Heart right ventricle (tissue), 16 donors: ENCODE data around the gene GDPD3. TPM values are rescaled to one million over a fixed set of nuclear protein-coding genes. Genes with fewer than 3 reads are reported as not detected.

ENCODE experiments used
- ATAC-seq, 8 donors: fragments of 200-7000 bp; cut with Tn5 transposase; one replicate each; pipeline ENCODE4 v1.9.1; 2020; ENCODE audit warnings: mild to moderate bottlenecking in 8 of 8, moderate library complexity in 8 of 8, moderate number of reproducible peaks in 1 of 8
- DNase-seq, 2 donors: peaks; one replicate each; pipeline ENCODE4 v3.0.0-alpha.2; 2020
- H3K27ac ChIP-seq, 10 donors: fragments of 200-600 bp; sonication (generic) in 2 of 10; one replicate each; pipeline versions ENCODE4 v1.5.0 to v1.8.0; 2020 to 2022; ENCODE audit warnings: mild to moderate bottlenecking in 3 of 10
- H3K27me3 ChIP-seq, 7 donors: fragments of 200-600 bp; one replicate each; pipeline ENCODE4 v1.8.0; 2021 to 2022; ENCODE audit warnings: mild to moderate bottlenecking in 2 of 7
- H3K36me3 ChIP-seq, 9 donors: fragments of 200-600 bp; sonication (generic) in 1 of 9; one replicate each; pipeline versions ENCODE4 v1.5.0 to v1.8.0; 2020 to 2022; ENCODE audit warnings: mild to moderate bottlenecking in 2 of 9
- H3K4me1 ChIP-seq, 9 donors: fragments of 200-600 bp; sonication (generic) in 1 of 9; one replicate each; pipeline versions ENCODE4 v1.5.0 to v1.8.0; 2020 to 2022; ENCODE audit warnings: mild to moderate bottlenecking in 4 of 9
- H3K4me3 ChIP-seq, 10 donors: fragments of 200-600 bp; sonication (generic) in 2 of 10; one replicate each; pipeline versions ENCODE4 v1.5.0 to v1.8.0; 2020 to 2022; ENCODE audit warnings: mild to moderate bottlenecking in 7 of 10, moderate library complexity in 2 of 10
- H3K9me3 ChIP-seq, 11 donors: fragments of 200-600 bp in 10 of 11; sonication (generic) in 2 of 11; one replicate each; pipeline versions ENCODE4 v1.5.0 to v1.8.0; 2013 to 2022; ENCODE audit warnings: mild to moderate bottlenecking in 2 of 11, control low read depth in 1 of 11, moderate library complexity in 1 of 11
- WGBS, 2 donors: extraction: QIAGEN DNeasy Blood & Tissue Kit; methylation state at CpG; one replicate each; pipeline ENCODE4 v1.1.7; 2013; ENCODE audit warnings: inconsistent platforms in 1 of 2; 5-methylcytosine and 5-hydroxymethylcytosine counted together
- intact Hi-C, 10 donors: fragments of 100-400 bp; cut with DNase I; formaldehyde crosslinking; loops; one replicate each; pipeline versions ENCODE4 v1.11.1 to v1.14.2; 2022
- polyA plus RNA-seq, 2 donors: library from polyadenylated mRNA; stranded (reverse); fragments of 200-250 nt; gene quantifications; one replicate each; pipeline ENCODE4 v1.2.3, GENCODE V29; 2013
- total RNA-seq, 10 donors: library from RNA; stranded (reverse); fragmentation: NEBNext Ultra II Directional in 3 of 10; extraction: Animal tissue kit (Norgen Biotek cat#: 25700) in 3 of 10; gene quantifications; one replicate each; pipeline versions ENCODE4 v1.2.1 to v1.2.4, GENCODE V29; 2021 to 2023
- TF ChIP-seq, protein P1 (sequence below), 9 donors: fragments of 200-600 bp; sonication (generic) in 2 of 9; IDR thresholded peaks; one replicate each; pipeline versions ENCODE4 v1.5.0 to v1.8.0; 2021 to 2022; ENCODE audit warnings: antibody characterized with exemption in 9 of 9, mild to moderate bottlenecking in 5 of 9, moderate library complexity in 1 of 9
- donor health status: Arrhythmogenic right ventricular cardiomyopathy.
- donor health status: ischemic (EF 13 %, LVEDD 7.1; RV severe dilation, severe dysfunction).
- donor health status: healthy with polysubstance abuse.
- donor health status: DM: no; HTN: yes; CAD: no.
- donor health status: DM: no; HTN: no; CAD: no.
- donor health status: ischemic (EF 25% LVEDD 6.9; RV normal size, moderate dysfunction).
- donor health status: ischemic (EF 25% LVEDD 5.7; RV mildly dilated, moderate dysfunction).
- donor health status: healthy.
- donor health status: DM: yes; HTN: yes; CAD: no.
- donor health status: Ischemic cardiomyopathy.
- donor health status: ischemic (EF 35%, LVEDD 5.7; RV mildly dilated, moderate dysfunction).
- donor health status: nonischemic (EF 11% LVEDD 7.7; RV severe dilation, severe dysfunction).
- donor health status: DM: yes; HTN: yes; CAD: no.
- donor health status: PGD.
- donor health status: ischemic (EF 29% LVEDD 5.4; RV normal size, mild dysfunction).
- donor health status: nonischemic (EF 23%, LVEDD 6.1; RV moderate dilation, normal function).

The GDPD3 gene
- total and polyA plus RNA-seq, 12 donors, result 0.85 to 6.4 (median 1.5) TPM

DNA sequence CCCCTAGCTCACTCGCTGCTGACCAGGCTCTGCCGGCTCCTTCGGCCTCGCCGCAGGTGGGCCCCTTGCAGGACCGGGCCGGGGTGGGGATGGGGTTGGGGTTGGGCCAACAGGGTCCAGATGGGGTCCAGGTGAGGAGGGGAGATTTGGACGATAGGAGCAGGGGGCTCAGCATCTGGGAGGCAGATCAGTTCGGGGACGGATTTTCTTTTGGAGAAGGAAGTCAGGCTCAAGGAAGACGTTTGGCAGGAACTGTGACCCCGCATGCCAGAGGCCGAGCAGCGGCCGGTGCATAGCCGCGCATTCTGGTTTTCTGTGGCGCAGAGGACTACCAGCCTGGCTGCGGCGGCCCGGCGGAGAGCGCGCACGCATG is 48.6 kb downstream of the GDPD3 start:
- intact Hi-C loops, result loop anchor here in 3 of 10 donors (1.0 to 10.0 kb wide), 5 partner anchors 11 to 470 kb away; partner anchors contain the start of genes PPP4C (in 1 of the 3), TAOK2 (in 1 of the 3) and ZNF747 (in 1 of the 3)
- DNase-seq (no peak), ATAC-seq (peak in 3 of 8 donors; percentile 0 to 10 (median 5))
- Histone ChIP-seq H3K4me1 (peaks cover 17 to 62% (median 49%) of the 10 kb centered on the region in 9 donors), H3K27ac (peak overlapping the region; percentile 97 to 100 (median 98)), H3K9me3 (no peaks in the 10 kb centered on the region), H3K36me3 (peaks cover 2 to 41% (median 25%) of the 10 kb centered on the region in 9 donors), H3K4me3 (peak overlapping the region; percentile 57 to 100 (median 91)), H3K27me3 (no peaks in the 10 kb centered on the region)
- 0 to 1% methylated on average over 25 of the region's 25 CpGs for WGBS, 2 donors
- TF ChIP-seq, protein P1, sequence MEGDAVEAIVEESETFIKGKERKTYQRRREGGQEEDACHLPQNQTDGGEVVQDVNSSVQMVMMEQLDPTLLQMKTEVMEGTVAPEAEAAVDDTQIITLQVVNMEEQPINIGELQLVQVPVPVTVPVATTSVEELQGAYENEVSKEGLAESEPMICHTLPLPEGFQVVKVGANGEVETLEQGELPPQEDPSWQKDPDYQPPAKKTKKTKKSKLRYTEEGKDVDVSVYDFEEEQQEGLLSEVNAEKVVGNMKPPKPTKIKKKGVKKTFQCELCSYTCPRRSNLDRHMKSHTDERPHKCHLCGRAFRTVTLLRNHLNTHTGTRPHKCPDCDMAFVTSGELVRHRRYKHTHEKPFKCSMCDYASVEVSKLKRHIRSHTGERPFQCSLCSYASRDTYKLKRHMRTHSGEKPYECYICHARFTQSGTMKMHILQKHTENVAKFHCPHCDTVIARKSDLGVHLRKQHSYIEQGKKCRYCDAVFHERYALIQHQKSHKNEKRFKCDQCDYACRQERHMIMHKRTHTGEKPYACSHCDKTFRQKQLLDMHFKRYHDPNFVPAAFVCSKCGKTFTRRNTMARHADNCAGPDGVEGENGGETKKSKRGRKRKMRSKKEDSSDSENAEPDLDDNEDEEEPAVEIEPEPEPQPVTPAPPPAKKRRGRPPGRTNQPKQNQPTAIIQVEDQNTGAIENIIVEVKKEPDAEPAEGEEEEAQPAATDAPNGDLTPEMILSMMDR (IDR thresholded peaks at IDR 0.05), result no peak

DNA sequence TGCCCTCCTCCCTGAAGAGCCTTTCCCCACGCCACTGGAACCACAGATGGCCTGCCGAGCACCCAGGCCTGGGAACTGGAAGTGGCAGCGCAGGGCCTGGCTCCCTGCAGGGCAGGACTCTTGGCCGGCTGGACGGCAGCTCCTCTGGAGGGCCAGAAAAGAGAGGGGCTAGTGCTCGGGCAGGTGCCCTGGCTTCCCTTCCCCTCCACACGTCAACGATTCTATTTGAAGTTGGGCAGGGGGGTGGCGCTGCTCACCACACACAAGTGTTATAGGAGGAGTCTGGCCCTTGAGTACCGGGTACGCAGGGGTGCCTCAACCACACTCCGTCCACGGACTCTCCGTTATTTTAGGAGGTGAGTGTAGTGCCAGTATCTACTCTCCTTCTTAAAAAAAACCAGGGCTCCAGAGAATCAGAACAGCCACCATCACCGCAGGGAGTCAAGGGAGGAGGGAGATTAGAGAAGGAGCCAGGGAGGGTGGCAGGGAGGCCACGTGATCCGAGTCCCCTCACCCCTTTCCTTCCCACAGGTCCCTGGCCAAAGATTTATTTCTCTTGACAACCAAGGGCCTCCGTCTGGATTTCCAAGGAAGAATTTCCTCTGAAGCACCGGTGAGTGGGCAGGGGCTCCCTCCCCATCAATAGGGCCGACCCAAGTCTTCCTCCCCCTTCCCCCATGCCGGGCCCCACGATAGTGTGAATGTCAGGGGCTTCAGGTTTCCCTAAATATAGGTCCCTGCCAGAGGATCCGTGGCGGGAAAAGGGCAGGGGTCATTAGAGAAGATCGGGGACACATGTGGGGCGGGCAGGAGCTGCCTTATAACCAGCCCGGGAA is 49.2 kb downstream of the GDPD3 start:
- Histone ChIP-seq H3K27ac (peak overlapping the region; percentile 97 to 100 (median 98)), H3K4me3 (peak overlapping the region; percentile 57 to 100 (median 91)), H3K4me1 (peaks cover 14 to 56% (median 43%) of the 10 kb centered on the region in 9 donors), H3K9me3 (no peaks in the 10 kb centered on the region), H3K36me3 (peaks cover 0 to 38% (median 19%) of the 10 kb centered on the region in 9 donors), H3K27me3 (no peaks in the 10 kb centered on the region)
- 6 to 10% methylated on average over 27 of the region's 27 CpGs for WGBS, 2 donors
- TF ChIP-seq, protein P1 (IDR thresholded peaks at IDR 0.05), result peak in 7 of 9 donors; percentile 22 to 61 (median 45)
- ATAC-seq, result peak; percentile 13 to 58 (median 48)
- intact Hi-C loops, result loop anchor here in 2 of 10 donors (2.0 to 10.0 kb wide), 3 partner anchors 29 to 471 kb away; partner anchors contain the start of gene ZNF747 (in 1 of the 2)
- peak; percentile 72 to 81 for DNase-seq

- 62 to 68% methylated on average over 12 of the region's 12 CpGs for WGBS, 2 donors
- Histone ChIP-seq H3K27ac (peak overlapping the region; percentile 97 to 100 (median 98)), H3K4me3 (peak overlapping the region; percentile 57 to 100 (median 91)), H3K36me3 (peaks cover 0 to 35% (median 12%) of the 10 kb centered on the region in 9 donors), H3K27me3 (no peaks in the 10 kb centered on the region), H3K9me3 (no peaks in the 10 kb centered on the region), H3K4me1 (peaks cover 8 to 49% (median 36%) of the 10 kb centered on the region in 9 donors)
- DNase-seq (no peak), ATAC-seq (peak in 1 of 8 donors; percentile 2)
- intact Hi-C loops, result loop anchor here in 2 of 10 donors (10.0 kb wide), 2 partner anchors 351 to 471 kb away; partner anchors contain the start of gene ZNF747 (in 1 of the 2)
- TF ChIP-seq, protein P1 (IDR thresholded peaks at IDR 0.05), result no peak
Measured at GRCh38 chr16:30063278-30063892, 50.0 kb downstream of the GDPD3 start.
